ENCODE results near the gene ETNK1. TPM values are rescaled to one million over a fixed set of nuclear protein-coding genes. Genes with fewer than 3 reads are reported as not detected.

The ETNK1 gene
- total RNA-seq, 4 donors from 2014 or later = 15.3 to 33.3 (median 28.5) TPM

GRCh38 chr12:22729431-22729956, 104.5 kb downstream of the ETNK1 start:
- TF ChIP-seq POLR2AphosphoS5 (IDR thresholded peaks at IDR 0.05) (no peak), EP300 (IDR thresholded peaks at IDR 0.05) (no peak), POLR2A (IDR thresholded peaks at IDR 0.05) (no peak), CTCF (IDR thresholded peaks at IDR 0.05) (no peak)
- WGBS, 2 donors (ENCODE audit: low coverage in 1 of 2) = 83 to 91% methylated on average over 4 to 6 of the region's 6 CpGs
- no peaks in the 10 kb centered on the region for H3K9me3 ChIP-seq
- peaks cover 5 to 27% (median 8%) of the 10 kb centered on the region in 3 donors for H3K4me1 ChIP-seq
- no peaks in the 10 kb centered on the region for H3K36me3 ChIP-seq
- no peak overlapping the region for H3K4me3 ChIP-seq
- no peaks in the 10 kb centered on the region for H3K27me3 ChIP-seq
- ATAC-seq = no peak
- peak overlapping the region; percentile 39 to 71 (median 58) for H3K27ac ChIP-seq

DNA sequence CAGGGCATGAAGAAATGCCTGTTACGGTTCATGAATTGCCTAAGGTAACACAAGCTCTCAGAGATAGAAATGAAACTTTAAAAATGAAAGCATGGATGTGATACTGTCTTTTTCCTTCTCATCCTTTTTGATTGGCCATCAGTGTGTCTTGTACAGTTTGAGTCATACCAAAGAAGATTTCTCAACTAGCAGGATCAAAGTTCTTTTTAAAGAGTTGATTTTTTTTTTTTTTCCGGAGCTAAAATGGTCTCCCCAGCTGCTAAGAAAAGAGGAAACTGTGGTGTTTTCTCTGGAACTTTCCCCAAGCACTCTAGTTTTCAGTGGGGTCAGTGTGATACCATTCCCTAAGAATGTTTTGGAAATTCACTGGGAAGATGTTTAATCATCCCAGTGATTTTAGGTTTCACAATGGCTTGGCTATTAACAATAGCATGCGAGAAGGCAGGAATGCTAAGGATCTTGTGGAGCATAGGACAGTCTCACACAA, 105.0 kb downstream of the ETNK1 start:
- ATAC-seq = peak; percentile 84
- Histone ChIP-seq H3K4me3 (no peak overlapping the region), H3K27ac (peak overlapping the region; percentile 39 to 71 (median 58)), H3K27me3 (no peaks in the 10 kb centered on the region), H3K36me3 (no peaks in the 10 kb centered on the region), H3K9me3 (no peaks in the 10 kb centered on the region), H3K4me1 (peaks cover 5 to 27% (median 8%) of the 10 kb centered on the region in 3 donors)
- 41 to 50% methylated on average over 1 to 3 of the region's 3 CpGs for WGBS, 2 donors (ENCODE audit: low coverage in 1 of 2)
- TF ChIP-seq CTCF (IDR thresholded peaks at IDR 0.05) (no peak), POLR2A (IDR thresholded peaks at IDR 0.05) (no peak), EP300 (IDR thresholded peaks at IDR 0.05) (no peak), POLR2AphosphoS5 (IDR thresholded peaks at IDR 0.05) (peak; percentile 37)

DNA sequence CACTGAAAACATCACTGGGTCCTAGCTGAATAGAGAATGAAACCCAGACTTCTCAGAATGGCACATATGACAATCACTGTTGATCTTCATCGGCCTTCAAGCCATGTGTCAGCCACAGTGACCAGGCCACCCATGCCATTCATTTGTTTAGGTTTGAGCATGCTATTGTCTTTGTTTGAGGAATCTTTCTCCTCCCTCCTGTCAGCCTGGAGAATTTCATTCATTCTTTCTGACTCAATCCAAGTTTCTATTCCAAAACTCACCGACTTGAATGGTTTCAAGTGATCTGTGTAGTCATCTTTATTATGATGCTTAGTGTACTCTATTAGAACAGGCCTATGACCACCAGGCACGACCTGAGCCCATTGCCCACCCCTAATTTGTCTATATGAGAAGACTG, 106.3 kb downstream of the ETNK1 start:
- TF ChIP-seq CTCF (IDR thresholded peaks at IDR 0.05) = no peak
- no peak for TF ChIP-seq POLR2A (IDR thresholded peaks at IDR 0.05)
- TF ChIP-seq POLR2AphosphoS5 (IDR thresholded peaks at IDR 0.05) = no peak
- TF ChIP-seq EP300 (IDR thresholded peaks at IDR 0.05) = no peak
- 9 to 64% methylated on average over 1 to 3 of the region's 3 CpGs for WGBS, 2 donors (ENCODE audit: low coverage in 1 of 2)
- Histone ChIP-seq H3K4me1 (peaks cover 5 to 27% (median 8%) of the 10 kb centered on the region in 3 donors), H3K4me3 (no peak overlapping the region), H3K27ac (no peak overlapping the region), H3K9me3 (no peaks in the 10 kb centered on the region), H3K36me3 (no peaks in the 10 kb centered on the region), H3K27me3 (no peaks in the 10 kb centered on the region)
- ATAC-seq = no peak

GRCh38 chr12:22733756-22734155, 108.8 kb downstream of the ETNK1 start:
- TF ChIP-seq CTCF (IDR thresholded peaks at IDR 0.05) (no peak), POLR2AphosphoS5 (IDR thresholded peaks at IDR 0.05) (no peak), POLR2A (IDR thresholded peaks at IDR 0.05) (no peak), EP300 (IDR thresholded peaks at IDR 0.05) (no peak)
- no peak overlapping the region for H3K4me3 ChIP-seq
- H3K27me3 ChIP-seq = no peaks in the 10 kb centered on the region
- WGBS, 2 donors (ENCODE audit: low coverage in 1 of 2) = 66 to 75% methylated on average over 6 to 7 of the region's 7 CpGs
- ATAC-seq = no peak
- H3K27ac ChIP-seq = no peak overlapping the region
- peaks cover 5 to 25% (median 8%) of the 10 kb centered on the region in 3 donors for H3K4me1 ChIP-seq
- no peaks in the 10 kb centered on the region for H3K9me3 ChIP-seq
- H3K36me3 ChIP-seq = no peaks in the 10 kb centered on the region

- H3K27me3 ChIP-seq = no peaks in the 10 kb centered on the region
- no peak overlapping the region for H3K27ac ChIP-seq
- TF ChIP-seq POLR2AphosphoS5 (IDR thresholded peaks at IDR 0.05) = no peak
- 70 to 80% methylated on average over 1 of the region's 1 CpG for WGBS, 2 donors (ENCODE audit: low coverage in 1 of 2)
- no peak overlapping the region for H3K4me3 ChIP-seq
- no peaks in the 10 kb centered on the region for H3K36me3 ChIP-seq
- ATAC-seq = no peak
- no peaks in the 10 kb centered on the region for H3K9me3 ChIP-seq
- H3K4me1 ChIP-seq = peaks cover 0 to 13% (median 3%) of the 10 kb centered on the region in 3 donors
These were observed 114.0 kb downstream of the ETNK1 start for GRCh38 chr12:22738945-22739344.

Small RNA genes within 50 kb of the gene (small RNA-seq; reads per million reads assigned to genes)
- gene RPS27P22 = 0 reads per million in 4 donors

Other genes with a start within 250 kb of the ETNK1 start
- gene C2CD5, start 80.6 kb upstream of the ETNK1 start, total RNA-seq = 10 to 100 TPM; 18.9 to 72.8 (median 31.7) TPM

Measured in gastroesophageal sphincter (tissue), 4 donors.